Naive B cell (primary cell): ENCODE results near the gene SH2D3C. TPM values are rescaled to one million over a fixed set of nuclear protein-coding genes. Genes with fewer than 3 reads are reported as not detected.
"Not testable (repeated sequence)": the region's sequence is repeated elsewhere in the genome, so short reads cannot be mapped to it uniquely, and the experiment has no call there.

Experiments used
- ATAC-seq, 2 donors: fragments of 150-1000 bp; cut with Tn5 transposase; 2 replicates each; pipeline ENCODE4 v1.10.0; 2021; ENCODE audit warnings: low read depth in 2 of 2, mild to moderate bottlenecking in 2 of 2, moderate library complexity in 2 of 2
- DNase-seq: peaks from one replicate; pipeline ENCODE4 v3.0.0; 2022
- H3K27ac Mint-ChIP-seq, 6 donors: one replicate each; pipeline ENCODE4 v1.8.0; 2020 to 2022; ENCODE audit warnings: mild to moderate bottlenecking in 6 of 6, mixed read lengths in 6 of 6, moderate library complexity in 5 of 6, inconsistent platforms in 2 of 6
- H3K27me3 Mint-ChIP-seq, 3 donors: one replicate each; pipeline ENCODE4 v1.8.0; 2021 to 2022; ENCODE audit warnings: mixed read lengths in 3 of 3, mild to moderate bottlenecking in 1 of 3
- H3K36me3 Mint-ChIP-seq, 2 donors: one replicate each; pipeline ENCODE4 v1.8.0; 2020 to 2022; ENCODE audit warnings: mixed read lengths in 2 of 2, inconsistent platforms in 1 of 2, mild to moderate bottlenecking in 1 of 2
- H3K4me1 Mint-ChIP-seq, 3 donors: one replicate each; pipeline ENCODE4 v1.8.0; 2020 to 2022; ENCODE audit warnings: mixed read lengths in 3 of 3, inconsistent platforms in 1 of 3, mild to moderate bottlenecking in 1 of 3, moderate library complexity in 1 of 3
- H3K4me3 Mint-ChIP-seq, 8 donors: one replicate each; pipeline ENCODE4 v1.8.0; 2020 to 2022; ENCODE audit warnings: mild to moderate bottlenecking in 8 of 8, mixed read lengths in 8 of 8, moderate library complexity in 8 of 8, inconsistent platforms in 2 of 8
- H3K9me3 Mint-ChIP-seq, 7 donors: one replicate each; pipeline ENCODE4 v1.8.0; 2020 to 2022; ENCODE audit warnings: mixed read lengths in 7 of 7, mild to moderate bottlenecking in 5 of 7, inconsistent platforms in 2 of 7, moderate library complexity in 1 of 7
- polyA plus RNA-seq, 6 donors: library from polyadenylated mRNA; unstranded; fragments of 300-500 nt; fragmentation: Illumina TruSeq; gene quantifications; one replicate each; pipeline ENCODE4 v1.2.3, GENCODE V29; 2021; ENCODE audit warnings: low read depth in 6 of 6

Gene SH2D3C
- polyA plus RNA-seq, 6 donors from 2014 or later, result 29.8 to 87.0 (median 34.7) TPM

- Mint-ChIP-seq H3K4me1 (peaks cover 51 to 63% (median 59%) of the 10 kb centered on the region in 3 donors), H3K36me3 (peaks cover 5 to 14% of the 10 kb centered on the region in 2 donors), H3K9me3 (no peaks in the 10 kb centered on the region), H3K27me3 (no peaks in the 10 kb centered on the region), H3K27ac (peak within 1 kb of the TSS; percentile 94 to 98 (median 98)), H3K4me3 (peak within 1 kb of the TSS; percentile 85 to 95 (median 90))
- ATAC-seq (peak; percentile 69 to 74), DNase-seq (peak; percentile 95)
Measured at GRCh38 chr9:127785933-127786772, 7.7 kb upstream of the SH2D3C start, which contains the start of gene CDK9. TSS of gene CDK9 (plus strand) at chr9:127786034. CDS start at chr9:127786149, 115 bp downstream.

GRCh38 chr9:127785023-127785932 lies 6.8 kb upstream of the SH2D3C start:
- Mint-ChIP-seq H3K4me1 (peaks cover 50 to 66% (median 57%) of the 10 kb centered on the region in 3 donors), H3K4me3 (peak overlapping the region; percentile 85 to 94 (median 90)), H3K27ac (peak overlapping the region; percentile 94 to 98 (median 98)), H3K27me3 (no peaks in the 10 kb centered on the region), H3K36me3 (peaks cover 3 to 11% of the 10 kb centered on the region in 2 donors), H3K9me3 (no peaks in the 10 kb centered on the region)
- ATAC-seq, result peak; percentile 59 to 60
- DNase-seq, result peak; percentile 90

- H3K27me3 Mint-ChIP-seq, result no peaks in the 10 kb centered on the region
- peaks cover 52 to 72% (median 68%) of the 10 kb centered on the region in 3 donors for H3K4me1 Mint-ChIP-seq
- H3K36me3 Mint-ChIP-seq, result peaks cover 0 to 2% of the 10 kb centered on the region in 2 donors
- DNase-seq (peak; percentile 71), ATAC-seq (peak; percentile 10 to 11)
- peaks cover 0 to under 1% (median 0%) of the 10 kb centered on the region in 7 donors for H3K9me3 Mint-ChIP-seq
- peak overlapping the region; percentile 95 to 98 (median 97) for H3K27ac Mint-ChIP-seq
- peak overlapping the region; percentile 73 to 91 (median 84) for H3K4me3 Mint-ChIP-seq
Measured at GRCh38 chr9:127783111-127784008, 4.9 kb upstream of the SH2D3C start.

- H3K27me3 Mint-ChIP-seq, result no peaks in the 10 kb centered on the region
- peak overlapping the region in 6 of 8 donors; percentile 24 to 77 (median 44) for H3K4me3 Mint-ChIP-seq
- H3K4me1 Mint-ChIP-seq, result peaks cover 45 to 69% (median 67%) of the 10 kb centered on the region in 3 donors
- ATAC-seq, result no peak
- peaks cover 0 to 7% of the 10 kb centered on the region in 2 donors for H3K36me3 Mint-ChIP-seq
- H3K9me3 Mint-ChIP-seq, result peaks cover 0 to 3% (median 0%) of the 10 kb centered on the region in 7 donors
- DNase-seq, result no peak
- H3K27ac Mint-ChIP-seq, result peak overlapping the region; percentile 36 to 98 (median 93)
Measured at GRCh38 chr9:127781806-127782205, 3.3 kb upstream of the SH2D3C start.

GRCh38 chr9:127780909-127781308 lies 2.4 kb upstream of the SH2D3C start:
- peak overlapping the region in 4 of 8 donors; percentile 8 to 99 (median 42) for H3K4me3 Mint-ChIP-seq
- H3K9me3 Mint-ChIP-seq, ATAC-seq, H3K27me3 Mint-ChIP-seq, DNase-seq, H3K36me3 Mint-ChIP-seq: not testable (repeated sequence)
- peak overlapping the region in 3 of 6 donors; percentile 89 to 98 (median 97) for H3K27ac Mint-ChIP-seq
- peaks cover 48 to 71% (median 71%) of the 10 kb centered on the region in 3 donors for H3K4me1 Mint-ChIP-seq

- H3K9me3 Mint-ChIP-seq, result peaks cover 0 to 3% (median 0%) of the 10 kb centered on the region in 7 donors
- DNase-seq (no peak), ATAC-seq (no peak)
- H3K27me3 Mint-ChIP-seq, result no peaks in the 10 kb centered on the region
- H3K36me3 Mint-ChIP-seq, result peaks cover 0 to 7% of the 10 kb centered on the region in 2 donors
- peak overlapping the region in 5 of 6 donors; percentile 86 to 98 (median 97) for H3K27ac Mint-ChIP-seq
- H3K4me1 Mint-ChIP-seq, result peaks cover 48 to 73% (median 71%) of the 10 kb centered on the region in 3 donors
- H3K4me3 Mint-ChIP-seq, result peak overlapping the region in 5 of 8 donors; percentile 36 to 100 (median 99)
Measured at GRCh38 chr9:127780126-127780885, 1.8 kb upstream of the SH2D3C start.

GRCh38 chr9:127779136-127779981 lies 893 bp upstream of the SH2D3C start:
- Mint-ChIP-seq H3K27ac (peak overlapping the region; percentile 86 to 98 (median 93)), H3K27me3 (no peaks in the 10 kb centered on the region), H3K4me1 (peaks cover 42 to 72% (median 70%) of the 10 kb centered on the region in 3 donors), H3K4me3 (peak overlapping the region; percentile 95 to 100 (median 100)), H3K36me3 (peaks cover 0 to 7% of the 10 kb centered on the region in 2 donors), H3K9me3 (peaks cover 0 to 3% (median 0%) of the 10 kb centered on the region in 7 donors)
- peak; percentile 76 for DNase-seq
- peak; percentile 32 to 52 for ATAC-seq

GRCh38 chr9:127777368-127777980 lies 992 bp downstream of the SH2D3C start:
- Mint-ChIP-seq H3K27ac (peak overlapping the region; percentile 97 to 98 (median 98)), H3K4me1 (peaks cover 33 to 67% (median 62%) of the 10 kb centered on the region in 3 donors), H3K36me3 (peaks cover 0 to 7% of the 10 kb centered on the region in 2 donors)

GRCh38 chr9:127776924-127777289 lies 1.6 kb downstream of the SH2D3C start:
- Mint-ChIP-seq H3K27ac (peak overlapping the region; percentile 50 to 98 (median 94)), H3K36me3 (peaks cover 0 to 7% of the 10 kb centered on the region in 2 donors), H3K4me3 (peak overlapping the region; percentile 95 to 100 (median 100)), H3K4me1 (peaks cover 33 to 66% (median 62%) of the 10 kb centered on the region in 3 donors), H3K9me3 (peaks cover 0 to 3% (median 0%) of the 10 kb centered on the region in 7 donors), H3K27me3 (no peaks in the 10 kb centered on the region)
- no peak for ATAC-seq
- no peak for DNase-seq

More at GRCh38 chr9:127777368-127777980, 992 bp downstream of the SH2D3C start:
- Mint-ChIP-seq H3K4me3 (peak overlapping the region; percentile 95 to 100 (median 100)), H3K9me3 (peaks cover 0 to 3% (median 0%) of the 10 kb centered on the region in 7 donors), H3K27me3 (no peaks in the 10 kb centered on the region)
- ATAC-seq (no peak), DNase-seq (no peak)

- Mint-ChIP-seq H3K36me3 (peaks cover 0 to 7% of the 10 kb centered on the region in 2 donors), H3K4me3 (peak overlapping the region; percentile 95 to 100 (median 100)), H3K4me1 (peaks cover 30 to 66% (median 61%) of the 10 kb centered on the region in 3 donors), H3K27ac (peak overlapping the region; percentile 70 to 98 (median 94)), H3K27me3 (no peaks in the 10 kb centered on the region), H3K9me3 (peaks cover 0 to 3% (median 0%) of the 10 kb centered on the region in 7 donors)
- peak; percentile 59 to 64 for ATAC-seq
- DNase-seq, result peak; percentile 86
Measured at GRCh38 chr9:127776195-127776923, 2.1 kb downstream of the SH2D3C start.
